ENCODE data around the gene COX19.

COX19 gene

GRCh38 chr7:937856-938484 lies 37.4 kb downstream of the COX19 start:
- no peak overlapping the region for H3K4me3 ChIP-seq (replicated peaks; ENCODE audit: low read depth, low read length)
- TF ChIP-seq CTCF (IDR thresholded peaks at IDR 0.05; ENCODE audit: low read depth, low read length, missing control alignments): no peak
- no peak for DNase-seq (ENCODE audit: extremely low read depth, low read depth)

- DNase-seq (ENCODE audit: extremely low read depth, low read depth): no peak
- no peak for TF ChIP-seq CTCF (IDR thresholded peaks at IDR 0.05; ENCODE audit: low read depth, low read length, missing control alignments)
- H3K4me3 ChIP-seq (replicated peaks; ENCODE audit: low read depth, low read length): no peak overlapping the region
These were observed 38.8 kb downstream of the COX19 start for GRCh38 chr7:936386-937054.

GRCh38 chr7:935874-936385 lies 39.4 kb downstream of the COX19 start:
- H3K4me3 ChIP-seq (replicated peaks; ENCODE audit: low read depth, low read length): no peak overlapping the region
- TF ChIP-seq CTCF (IDR thresholded peaks at IDR 0.05; ENCODE audit: low read depth, low read length, missing control alignments): no peak
- DNase-seq (ENCODE audit: extremely low read depth, low read depth): no peak

GRCh38 chr7:935164-935873 lies 40.0 kb downstream of the COX19 start:
- H3K4me3 ChIP-seq (replicated peaks; ENCODE audit: low read depth, low read length): no peak overlapping the region
- TF ChIP-seq CTCF (IDR thresholded peaks at IDR 0.05; ENCODE audit: low read depth, low read length, missing control alignments): no peak
- no peak for DNase-seq (ENCODE audit: extremely low read depth, low read depth)

- no peak overlapping the region for H3K4me3 ChIP-seq (replicated peaks; ENCODE audit: low read depth, low read length)
- TF ChIP-seq CTCF (IDR thresholded peaks at IDR 0.05; ENCODE audit: low read depth, low read length, missing control alignments): no peak
- no peak for DNase-seq (ENCODE audit: extremely low read depth, low read depth)
These were observed 40.7 kb downstream of the COX19 start for GRCh38 chr7:934469-935163.

- DNase-seq (ENCODE audit: extremely low read depth, low read depth): no peak
- no peak for TF ChIP-seq CTCF (IDR thresholded peaks at IDR 0.05; ENCODE audit: low read depth, low read length, missing control alignments)
- no peak overlapping the region for H3K4me3 ChIP-seq (replicated peaks; ENCODE audit: low read depth, low read length)
These were observed 42.7 kb downstream of the COX19 start for GRCh38 chr7:932651-932975.

Measured in HFF-Myc (cell line).